IPS-NIHi7 (cell line): ENCODE data around the gene OR7G1.
"Not testable (repeated sequence)": the region's sequence is repeated elsewhere in the genome, so short reads cannot be mapped to it uniquely, and the experiment has no call there.

ENCODE experiments used
- DNase-seq: peaks from one replicate; pipeline ENCODE4 v3.0.0; 2012; ENCODE audit warnings: mixed read lengths; ENCODE audit errors: extremely low spot score

OR7G1 gene

GRCh38 chr19:9078651-9079050 lies 36.9 kb downstream of the OR7G1 start:
- no peak for DNase-seq

DNA sequence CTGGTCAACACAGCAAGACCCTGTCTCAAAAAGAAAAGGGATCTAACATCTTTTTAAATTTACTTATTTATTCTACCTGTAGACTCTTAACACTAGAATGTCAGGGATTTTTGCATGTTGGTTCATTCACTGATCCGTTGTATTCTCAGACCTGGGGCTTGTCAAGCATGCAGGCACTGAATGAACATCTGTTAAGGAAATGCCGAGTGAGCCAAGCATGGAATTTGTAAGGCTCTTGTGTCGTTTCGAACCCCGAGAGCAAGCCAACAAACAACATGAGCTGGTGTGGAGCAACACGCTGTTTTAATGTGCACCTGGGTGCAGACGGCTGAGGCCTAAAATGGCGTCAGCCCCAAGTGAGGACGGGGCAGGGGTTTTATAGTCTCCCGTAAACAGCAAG lies 38.7 kb downstream of the OR7G1 start:
- no peak for DNase-seq

- peak; percentile 89 for DNase-seq
These were observed 40.3 kb downstream of the OR7G1 start for GRCh38 chr19:9075064-9075949.

- peak; percentile 20 for DNase-seq
These were observed 41.8 kb downstream of the OR7G1 start for GRCh38 chr19:9073806-9074205.

- not testable (repeated sequence) for DNase-seq
These were observed 43.8 kb downstream of the OR7G1 start for GRCh38 chr19:9071720-9072119.

GRCh38 chr19:9070066-9070465 lies 45.5 kb downstream of the OR7G1 start:
- peak; percentile 56 for DNase-seq

DNA sequence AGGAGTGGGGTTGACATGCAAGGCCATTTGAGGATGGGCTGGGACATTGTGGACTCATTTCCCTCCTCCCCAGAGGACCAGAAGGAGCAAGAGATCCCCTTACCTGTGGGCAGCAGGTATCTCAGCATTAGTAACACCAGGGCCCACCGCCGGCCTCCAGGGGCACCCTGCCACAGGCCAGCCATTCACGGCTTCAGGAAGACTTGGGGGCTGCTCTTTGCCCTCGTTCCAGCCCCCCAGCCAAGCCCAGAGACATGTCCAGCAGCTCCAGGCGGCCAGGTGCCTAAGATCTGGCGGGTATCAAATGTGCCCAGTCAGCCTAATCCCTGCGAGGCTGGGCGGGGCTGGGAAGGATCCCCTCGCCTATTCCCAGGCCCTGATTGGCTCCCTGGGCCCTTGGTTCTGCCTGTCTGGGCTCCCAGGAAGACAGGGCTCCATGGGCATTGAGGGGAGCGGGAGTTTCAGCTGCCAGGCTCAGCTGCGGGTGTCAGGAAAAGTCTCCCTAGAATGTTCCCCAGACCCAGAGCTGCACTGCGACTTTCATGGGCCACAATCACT lies 50.0 kb downstream of the OR7G1 start:
- peak; percentile 32 for DNase-seq
